ENCODE data around the gene RCOR1.
A peak's percentile ranks its signal among the peaks of the same experiment; 100 is the strongest.

Gene RCOR1

DNA sequence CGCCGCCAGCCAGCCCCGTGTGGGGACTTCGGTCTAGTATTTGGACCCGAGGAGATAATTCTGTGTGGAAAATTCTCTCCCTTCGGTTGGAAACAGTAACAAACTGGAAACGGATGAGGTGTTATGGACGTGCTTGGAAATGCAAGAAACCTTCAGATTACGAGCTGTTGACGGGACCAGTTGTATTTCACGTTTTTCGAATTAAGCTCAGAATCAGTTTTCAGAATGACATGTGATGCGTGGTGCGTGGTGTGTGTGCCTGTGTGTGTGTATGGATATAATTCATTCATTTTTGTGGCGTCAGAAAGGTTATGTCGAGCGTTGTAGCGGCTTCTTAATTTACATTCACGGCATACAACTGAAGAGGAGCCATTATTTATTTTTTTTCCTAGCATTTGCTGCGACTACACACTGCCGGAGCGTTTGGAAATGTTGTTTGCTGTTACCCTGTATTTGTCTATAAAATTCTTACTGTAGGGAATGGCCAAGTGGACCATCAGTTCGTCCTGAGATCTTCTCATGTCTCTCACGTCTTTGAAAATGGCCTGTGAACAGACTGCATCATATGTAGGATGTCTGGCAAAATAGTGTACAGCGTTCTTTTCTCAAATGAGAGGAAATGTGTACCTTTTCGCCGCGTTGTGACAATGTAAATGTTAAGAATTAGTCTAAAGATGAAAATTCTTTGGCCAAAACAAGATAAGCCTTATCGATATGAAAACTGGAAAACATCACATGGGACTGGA is 186.1 kb downstream of the RCOR1 start:
- peak in 1 of 2 experiments; percentile 42 for DNase-seq

- peak in 1 of 2 experiments; percentile 44 for DNase-seq
Measured at GRCh38 chr14:102779084-102779462, 186.6 kb downstream of the RCOR1 start.

DNA sequence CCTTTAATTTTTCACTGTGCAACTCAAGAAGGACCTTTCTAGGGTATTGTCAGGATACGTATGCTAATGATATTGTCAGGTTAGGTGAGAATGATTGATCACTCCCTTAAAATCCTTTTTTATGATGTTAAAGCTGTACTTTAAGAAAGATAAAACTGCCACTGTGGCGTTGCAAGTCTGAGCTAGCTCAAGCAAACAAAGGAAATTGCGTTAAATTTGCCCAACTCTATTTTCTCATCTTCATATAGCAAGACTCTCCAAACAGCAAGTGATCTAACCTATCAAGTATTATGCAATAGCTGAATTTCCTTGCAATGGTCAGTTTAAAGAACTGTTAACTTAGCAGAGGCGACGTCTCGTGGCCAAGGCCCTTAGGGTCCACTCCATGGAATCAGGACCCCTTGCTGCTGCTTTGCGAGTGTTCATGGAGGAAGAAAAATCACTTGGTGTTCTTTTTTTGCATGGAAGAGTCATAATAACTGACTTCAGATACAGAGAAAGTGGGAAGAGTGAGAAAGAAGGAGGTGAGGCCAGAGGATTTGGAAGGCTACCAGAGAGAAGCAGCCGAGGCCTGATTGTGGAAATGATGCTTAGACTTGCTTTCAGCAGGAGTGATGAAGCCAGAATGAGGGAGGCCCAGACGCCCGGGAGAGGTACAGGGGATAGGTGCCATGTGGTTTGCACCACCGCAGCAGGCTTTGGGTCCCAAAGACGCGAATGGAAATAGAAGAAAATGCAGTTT is 187.3 kb downstream of the RCOR1 start:
- no peak for DNase-seq

All from NCI-H526 (cell line).